Gastrocnemius medialis (tissue), 4 donors: ENCODE measurements around the gene IL31.

ENCODE experiments used
- POLR2A ChIP-seq, 2 donors: fragments of 450-650 bp; IDR thresholded peaks; one replicate each; pipeline ENCODE4 v1.6.1; 2017; ENCODE audit warnings: antibody characterized with exemption in 2 of 2, mild to moderate bottlenecking in 2 of 2, moderate library complexity in 2 of 2
- TF ChIP-seq, protein P1 (sequence below), 5 experiments: fragments of 450-650 bp in 3 of 5; fragments of 200-600 bp in 2 of 5; sonication (generic) in 2 of 5; IDR thresholded peaks in 4 of 5; conservative IDR thresholded peaks in 1 of 5; 1 replicate in 4 of 5; 2 replicates in 1 of 5; pipeline ENCODE4 v1.5.1; 2016 to 2019; ENCODE audit warnings: antibody characterized with exemption in 5 of 5, mild to moderate bottlenecking in 3 of 5, moderate library complexity in 3 of 5

DNA sequence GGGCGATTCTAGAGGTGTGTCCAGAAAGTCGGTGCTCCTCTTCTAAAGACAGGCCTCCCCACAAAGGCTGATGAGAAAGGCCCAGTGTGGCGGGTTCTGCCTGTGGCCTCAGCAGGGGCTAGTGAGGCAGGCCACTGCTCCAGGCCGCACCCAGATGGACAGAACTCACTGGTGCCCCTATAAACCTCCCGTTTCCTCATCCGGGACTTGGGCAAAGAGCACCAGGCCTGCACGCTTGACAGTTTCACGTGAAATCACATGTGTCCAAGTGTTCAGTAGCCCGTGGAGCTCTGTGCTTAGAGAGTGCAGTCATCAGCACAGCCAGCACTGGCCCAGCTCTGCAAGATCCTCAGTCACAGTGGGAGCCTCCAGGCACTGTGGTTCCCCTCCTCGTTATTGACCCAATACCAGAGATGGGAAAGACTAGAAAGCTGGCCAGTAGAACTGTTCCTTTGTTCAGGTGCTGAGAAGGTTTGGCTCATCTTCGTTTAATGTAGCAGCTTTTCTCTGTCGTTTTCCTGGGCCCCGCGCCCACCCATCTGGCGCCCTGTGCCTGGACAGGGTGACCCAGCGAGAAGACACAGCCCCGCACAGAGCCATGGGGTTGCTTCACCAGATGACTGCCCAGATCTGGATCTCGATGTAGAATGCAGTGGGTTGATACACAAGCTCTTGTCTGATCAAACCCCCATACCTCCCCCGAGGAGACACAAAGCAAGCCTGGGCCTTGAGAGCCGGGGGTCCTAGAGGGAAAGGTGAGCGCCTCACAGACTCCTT, 26.3 kb downstream of the IL31 start:
- TF ChIP-seq, protein P1, sequence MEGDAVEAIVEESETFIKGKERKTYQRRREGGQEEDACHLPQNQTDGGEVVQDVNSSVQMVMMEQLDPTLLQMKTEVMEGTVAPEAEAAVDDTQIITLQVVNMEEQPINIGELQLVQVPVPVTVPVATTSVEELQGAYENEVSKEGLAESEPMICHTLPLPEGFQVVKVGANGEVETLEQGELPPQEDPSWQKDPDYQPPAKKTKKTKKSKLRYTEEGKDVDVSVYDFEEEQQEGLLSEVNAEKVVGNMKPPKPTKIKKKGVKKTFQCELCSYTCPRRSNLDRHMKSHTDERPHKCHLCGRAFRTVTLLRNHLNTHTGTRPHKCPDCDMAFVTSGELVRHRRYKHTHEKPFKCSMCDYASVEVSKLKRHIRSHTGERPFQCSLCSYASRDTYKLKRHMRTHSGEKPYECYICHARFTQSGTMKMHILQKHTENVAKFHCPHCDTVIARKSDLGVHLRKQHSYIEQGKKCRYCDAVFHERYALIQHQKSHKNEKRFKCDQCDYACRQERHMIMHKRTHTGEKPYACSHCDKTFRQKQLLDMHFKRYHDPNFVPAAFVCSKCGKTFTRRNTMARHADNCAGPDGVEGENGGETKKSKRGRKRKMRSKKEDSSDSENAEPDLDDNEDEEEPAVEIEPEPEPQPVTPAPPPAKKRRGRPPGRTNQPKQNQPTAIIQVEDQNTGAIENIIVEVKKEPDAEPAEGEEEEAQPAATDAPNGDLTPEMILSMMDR (IDR thresholded peaks at IDR 0.05 in 4 of 5, conservative IDR thresholded peaks at IDR 0.05 in 1 of 5), result no peak
- TF ChIP-seq POLR2A (IDR thresholded peaks at IDR 0.05), result no peak
